WTC11 (cell line): Measurements from ENCODE around the gene CYP27B1. TPM values are rescaled to one million over a fixed set of nuclear protein-coding genes. Genes with fewer than 3 reads are reported as not detected.

Source experiments
- ATAC-seq: fragments of 200-7000 bp; cut with Tn5 transposase; 2 replicates; pipeline ENCODE4 v1.10.0; 2021; ENCODE audit warnings: mild to moderate bottlenecking, moderate library complexity
- CTCF ChIA-PET: fragments of 300-600 bp; sonication (Branson Sonifier 250); formaldehyde crosslinking; loops from one replicate; lab custom pipeline; 2021; ENCODE audit warnings: antibody characterized with exemption; lab: Charles Lee
- POLR2A ChIA-PET: fragments of 350-600 bp; sonication (Branson Sonifier 250); formaldehyde crosslinking; loops from one replicate; lab custom pipeline; 2021; ENCODE audit warnings: antibody characterized with exemption; lab: Charles Lee
- DNase-seq: peaks from one replicate; pipeline ENCODE4 v3.0.0; 2021; ENCODE audit warnings: low spot score
- H3K27ac Mint-ChIP-seq: 2 replicates; pipeline ENCODE4 v1.8.0; 2021; ENCODE audit warnings: mixed read lengths
- H3K27me3 Mint-ChIP-seq: 2 replicates; pipeline ENCODE4 v1.8.0; 2021; ENCODE audit warnings: low read depth, mild to moderate bottlenecking, moderate library complexity, mixed read lengths
- H3K36me3 Mint-ChIP-seq: 2 replicates; pipeline ENCODE4 v1.8.0; 2021; ENCODE audit warnings: mixed read lengths
- H3K4me1 Mint-ChIP-seq: 2 replicates; pipeline ENCODE4 v1.8.0; 2022; ENCODE audit warnings: mixed read lengths
- H3K4me3 Mint-ChIP-seq: 2 replicates; pipeline ENCODE4 v1.8.0; 2021; ENCODE audit warnings: mild to moderate bottlenecking, moderate library complexity, mixed read lengths
- H3K9me3 Mint-ChIP-seq: 2 replicates; pipeline ENCODE4 v1.8.0; 2021; ENCODE audit warnings: mixed read lengths
- CREM ChIP-seq: sonication (generic); formaldehyde crosslinking; IDR thresholded peaks from 2 replicates; pipeline ENCODE4 v1.8.1; 2022; ENCODE audit warnings: mild to moderate bottlenecking, missing genetic modification reagents, moderate library complexity
- ELF4 ChIP-seq: sonication (generic); formaldehyde crosslinking; IDR thresholded peaks from 2 replicates; pipeline ENCODE4 v1.8.1; 2022; ENCODE audit warnings: low read depth, mild to moderate bottlenecking, moderate library complexity, missing genetic modification reagents
- ETV6 ChIP-seq: sonication (generic); formaldehyde crosslinking; IDR thresholded peaks from 2 replicates; pipeline ENCODE4 v1.8.1; 2022; ENCODE audit warnings: mild to moderate bottlenecking, missing genetic modification reagents
- FOXJ3 ChIP-seq: sonication (generic); formaldehyde crosslinking; IDR thresholded peaks from 2 replicates; pipeline ENCODE4 v1.9.0; 2021; ENCODE audit warnings: missing genetic modification reagents, mild to moderate bottlenecking, borderline replicate concordance
- FOXP1 ChIP-seq: sonication (generic); formaldehyde crosslinking; IDR thresholded peaks from 2 replicates; pipeline ENCODE4 v1.8.0; 2022; ENCODE audit warnings: missing genetic modification reagents, mild to moderate bottlenecking, moderate library complexity, borderline replicate concordance
- GABPB1 ChIP-seq: sonication (generic); formaldehyde crosslinking; IDR thresholded peaks from 2 replicates; pipeline ENCODE4 v1.8.1; 2023; ENCODE audit warnings: mild to moderate bottlenecking, missing genetic modification reagents
- SMAD3 ChIP-seq: sonication (generic); formaldehyde crosslinking; IDR thresholded peaks from 2 replicates; pipeline ENCODE4 v1.8.0; 2022; ENCODE audit warnings: missing genetic modification reagents, mild to moderate bottlenecking, borderline replicate concordance
- ZBTB21 ChIP-seq: sonication (generic); formaldehyde crosslinking; IDR thresholded peaks from 2 replicates; pipeline ENCODE4 v1.8.1; 2023; ENCODE audit warnings: mild to moderate bottlenecking, missing genetic modification reagents, borderline replicate concordance
- ZNF416 ChIP-seq: fragments of 250-450 bp; sonication (Bioruptor Pico); IDR thresholded peaks from 2 replicates; pipeline ENCODE4 v1.9.0; 2021; ENCODE audit warnings: mild to moderate bottlenecking, inconsistent platforms
- total RNA-seq: library from RNA; stranded (reverse); gene quantifications from 3 replicates; pipeline ENCODE4 v1.2.3, GENCODE V29; 2021
- TF ChIP-seq, protein P1 (sequence below): sonication (generic); formaldehyde crosslinking; IDR thresholded peaks from 2 replicates; pipeline ENCODE4 v1.8.1; 2023; ENCODE audit warnings: mild to moderate bottlenecking, missing genetic modification reagents
- TF ChIP-seq, protein P2 (sequence below): sonication (generic); formaldehyde crosslinking; IDR thresholded peaks from 2 replicates; pipeline ENCODE4 v1.8.1; 2022; ENCODE audit warnings: mild to moderate bottlenecking, moderate library complexity, missing genetic modification reagents
- TF ChIP-seq, protein P3 (sequence below): fragments of 200-600 bp; IDR thresholded peaks from 2 replicates; pipeline ENCODE4 v1.8.0; 2022; ENCODE audit warnings: antibody characterized with exemption
- TF ChIP-seq, protein P4 (sequence below): sonication (generic); formaldehyde crosslinking; IDR thresholded peaks from 2 replicates; pipeline ENCODE4 v1.8.0; 2023; ENCODE audit warnings: missing genetic modification reagents
- TF ChIP-seq, protein P5 (sequence below): sonication (generic); formaldehyde crosslinking; IDR thresholded peaks from 2 replicates; pipeline ENCODE4 v1.8.1; 2022; ENCODE audit warnings: low read depth, missing genetic modification reagents, borderline replicate concordance
- TF ChIP-seq, protein P6 (sequence below): sonication (generic); formaldehyde crosslinking; IDR thresholded peaks from 2 replicates; pipeline ENCODE4 v1.8.0; 2022; ENCODE audit warnings: missing genetic modification reagents

CYP27B1 gene
- total RNA-seq, 1 experiment from 2014 or later: 2.1 TPM

DNA sequence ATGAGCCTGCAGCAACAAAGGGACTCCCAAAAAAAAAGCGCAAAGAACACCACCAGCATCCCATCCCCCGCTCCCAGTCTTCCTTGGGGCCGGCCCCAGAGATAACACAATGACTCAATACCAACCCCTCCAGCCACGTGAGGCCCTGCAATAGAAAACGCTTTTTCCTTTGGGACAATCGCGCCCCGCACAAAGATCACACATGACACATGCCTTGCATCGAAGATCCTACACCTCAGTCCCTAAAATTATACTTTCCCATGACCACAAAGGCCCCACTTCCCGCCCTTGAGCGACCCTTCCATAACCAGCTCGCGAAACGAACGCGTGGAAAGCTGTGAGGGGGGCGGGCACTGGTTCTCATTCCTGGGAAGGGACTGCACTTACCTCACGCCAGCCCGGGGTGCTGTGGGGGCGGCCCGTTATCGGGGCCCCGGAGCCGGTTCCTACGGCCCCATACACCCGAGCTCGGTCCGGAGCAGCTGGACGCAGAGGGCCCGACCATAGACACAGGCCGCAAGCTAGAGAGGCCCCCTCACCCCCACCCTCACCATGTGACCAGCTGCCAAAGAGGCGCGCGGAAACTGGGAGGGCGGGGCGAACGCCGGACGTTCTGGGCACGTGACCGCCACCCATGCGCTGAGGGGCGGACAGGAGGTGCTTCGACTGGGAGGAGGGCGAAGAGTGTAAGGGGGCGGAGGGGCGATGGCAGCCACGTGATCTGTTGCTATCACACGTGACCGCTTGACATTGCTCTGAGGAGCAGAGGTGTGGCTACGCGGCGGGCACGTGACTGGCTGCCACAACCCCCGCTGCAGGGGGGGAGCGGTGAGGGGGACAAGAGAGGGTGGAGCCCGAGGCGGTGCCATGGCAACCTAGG, 14.8 kb downstream of the CYP27B1 start, which contains the start of gene CDK4 (continued):
- TF ChIP-seq CREM (CRISPR knock-in tag): peak; percentile 86; the same call in 1 of the 2 replicates
- TF ChIP-seq ETV6 (CRISPR knock-in tag): peak; percentile 93; the same call in 1 of the 2 replicates
- no peak for TF ChIP-seq FOXJ3 (CRISPR knock-in tag)
- TF ChIP-seq, protein P1, sequence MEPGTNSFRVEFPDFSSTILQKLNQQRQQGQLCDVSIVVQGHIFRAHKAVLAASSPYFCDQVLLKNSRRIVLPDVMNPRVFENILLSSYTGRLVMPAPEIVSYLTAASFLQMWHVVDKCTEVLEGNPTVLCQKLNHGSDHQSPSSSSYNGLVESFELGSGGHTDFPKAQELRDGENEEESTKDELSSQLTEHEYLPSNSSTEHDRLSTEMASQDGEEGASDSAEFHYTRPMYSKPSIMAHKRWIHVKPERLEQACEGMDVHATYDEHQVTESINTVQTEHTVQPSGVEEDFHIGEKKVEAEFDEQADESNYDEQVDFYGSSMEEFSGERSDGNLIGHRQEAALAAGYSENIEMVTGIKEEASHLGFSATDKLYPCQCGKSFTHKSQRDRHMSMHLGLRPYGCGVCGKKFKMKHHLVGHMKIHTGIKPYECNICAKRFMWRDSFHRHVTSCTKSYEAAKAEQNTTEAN: peak; percentile 90
- TF ChIP-seq, protein P2, sequence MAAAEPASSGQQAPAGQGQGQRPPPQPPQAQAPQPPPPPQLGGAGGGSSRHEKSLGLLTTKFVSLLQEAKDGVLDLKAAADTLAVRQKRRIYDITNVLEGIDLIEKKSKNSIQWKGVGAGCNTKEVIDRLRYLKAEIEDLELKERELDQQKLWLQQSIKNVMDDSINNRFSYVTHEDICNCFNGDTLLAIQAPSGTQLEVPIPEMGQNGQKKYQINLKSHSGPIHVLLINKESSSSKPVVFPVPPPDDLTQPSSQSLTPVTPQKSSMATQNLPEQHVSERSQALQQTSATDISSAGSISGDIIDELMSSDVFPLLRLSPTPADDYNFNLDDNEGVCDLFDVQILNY (CRISPR knock-in tag): peak; percentile 92
- TF ChIP-seq, protein P3, sequence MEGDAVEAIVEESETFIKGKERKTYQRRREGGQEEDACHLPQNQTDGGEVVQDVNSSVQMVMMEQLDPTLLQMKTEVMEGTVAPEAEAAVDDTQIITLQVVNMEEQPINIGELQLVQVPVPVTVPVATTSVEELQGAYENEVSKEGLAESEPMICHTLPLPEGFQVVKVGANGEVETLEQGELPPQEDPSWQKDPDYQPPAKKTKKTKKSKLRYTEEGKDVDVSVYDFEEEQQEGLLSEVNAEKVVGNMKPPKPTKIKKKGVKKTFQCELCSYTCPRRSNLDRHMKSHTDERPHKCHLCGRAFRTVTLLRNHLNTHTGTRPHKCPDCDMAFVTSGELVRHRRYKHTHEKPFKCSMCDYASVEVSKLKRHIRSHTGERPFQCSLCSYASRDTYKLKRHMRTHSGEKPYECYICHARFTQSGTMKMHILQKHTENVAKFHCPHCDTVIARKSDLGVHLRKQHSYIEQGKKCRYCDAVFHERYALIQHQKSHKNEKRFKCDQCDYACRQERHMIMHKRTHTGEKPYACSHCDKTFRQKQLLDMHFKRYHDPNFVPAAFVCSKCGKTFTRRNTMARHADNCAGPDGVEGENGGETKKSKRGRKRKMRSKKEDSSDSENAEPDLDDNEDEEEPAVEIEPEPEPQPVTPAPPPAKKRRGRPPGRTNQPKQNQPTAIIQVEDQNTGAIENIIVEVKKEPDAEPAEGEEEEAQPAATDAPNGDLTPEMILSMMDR: no peak
- peak; percentile 84; the same call in 1 of the 2 replicates for TF ChIP-seq FOXP1 (CRISPR knock-in tag)
- peak; percentile 90 for TF ChIP-seq ZBTB21 (CRISPR knock-in tag)
- TF ChIP-seq SMAD3 (CRISPR knock-in tag): 0 out of 2 replicates have a peak, but pooled peaks have one; percentile 49

DNA sequence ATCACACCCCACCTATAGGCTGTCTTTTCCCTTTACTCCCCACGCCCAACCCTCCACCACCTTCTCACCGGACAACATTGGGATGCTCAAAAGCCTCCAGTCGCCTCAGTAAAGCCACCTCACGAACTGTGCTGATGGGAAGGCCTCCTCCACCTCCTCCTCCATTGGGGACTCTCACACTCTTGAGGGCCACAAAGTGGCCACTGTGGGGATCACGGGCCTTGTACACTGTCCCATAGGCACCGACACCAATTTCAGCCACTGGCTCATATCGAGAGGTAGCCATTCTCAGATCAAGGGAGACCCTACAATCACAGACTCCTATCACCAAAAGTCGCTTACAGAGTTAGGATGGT, 15.5 kb downstream of the CYP27B1 start:
- ChIA-PET POLR2A (interaction anchor here (1.1 kb wide), 2 partner anchors 10 to 21 kb away, joined by 4 to 6 read pairs; partner anchors contain the start of genes EEF1AKMT3 and METTL1), CTCF (interaction anchor here (1.1 kb wide), 1 partner anchor 25 kb away, joined by 5 read pairs; no protein-coding TSS in a partner anchor)
- Mint-ChIP-seq H3K36me3 (peaks cover 45% of the 10 kb centered on the region), H3K4me1 (peaks cover 41% of the 10 kb centered on the region), H3K4me3 (peak overlapping the region; percentile 89), H3K27ac (peak overlapping the region; percentile 86), H3K9me3 (no peaks in the 10 kb centered on the region), H3K27me3 (peaks cover 31% of the 10 kb centered on the region)
- ATAC-seq: no peak
- no peak for DNase-seq
- no peak for TF ChIP-seq ELF4 (CRISPR knock-in tag)
- TF ChIP-seq, all 79 proteins: peak for 0

DNA sequence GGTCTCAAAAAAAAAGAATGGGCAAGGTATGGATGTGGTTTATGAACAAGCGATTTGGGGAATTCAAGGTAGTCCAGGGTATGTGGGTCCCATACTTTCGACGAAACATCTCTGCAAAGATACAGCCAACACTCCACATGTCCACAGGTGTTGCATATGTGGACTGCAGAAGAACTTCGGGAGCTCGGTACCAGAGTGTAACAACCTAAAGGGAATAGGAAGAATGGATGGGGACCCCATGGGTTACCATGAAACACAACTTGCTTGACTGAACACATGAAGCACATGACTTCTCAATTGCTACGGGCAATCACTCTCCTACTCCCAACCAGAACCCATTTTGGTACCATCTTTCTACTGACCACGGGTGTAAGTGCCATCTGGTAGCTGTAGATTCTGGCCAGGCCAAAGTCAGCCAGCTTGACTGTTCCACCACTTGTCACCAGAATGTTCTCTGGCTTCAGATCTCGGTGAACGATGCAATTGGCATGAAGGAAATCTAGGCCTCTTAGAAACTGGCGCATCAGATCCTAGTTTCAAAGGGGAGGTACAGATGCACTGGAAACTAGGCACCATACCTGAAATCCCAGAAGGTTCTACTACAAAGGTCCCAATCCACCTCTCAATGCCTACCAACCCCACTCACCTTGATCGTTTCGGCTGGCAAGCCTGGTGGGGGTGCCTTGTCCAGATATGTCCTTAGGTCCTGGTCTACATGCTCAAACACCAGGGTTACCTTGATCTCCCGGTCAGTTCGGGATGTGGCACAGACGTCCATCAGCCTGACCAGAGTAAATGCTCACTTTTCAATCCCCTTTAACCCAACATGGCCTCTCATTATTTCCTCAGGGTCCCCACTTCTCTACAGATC, 16.1 kb downstream of the CYP27B1 start:
- TF ChIP-seq, protein P4, sequence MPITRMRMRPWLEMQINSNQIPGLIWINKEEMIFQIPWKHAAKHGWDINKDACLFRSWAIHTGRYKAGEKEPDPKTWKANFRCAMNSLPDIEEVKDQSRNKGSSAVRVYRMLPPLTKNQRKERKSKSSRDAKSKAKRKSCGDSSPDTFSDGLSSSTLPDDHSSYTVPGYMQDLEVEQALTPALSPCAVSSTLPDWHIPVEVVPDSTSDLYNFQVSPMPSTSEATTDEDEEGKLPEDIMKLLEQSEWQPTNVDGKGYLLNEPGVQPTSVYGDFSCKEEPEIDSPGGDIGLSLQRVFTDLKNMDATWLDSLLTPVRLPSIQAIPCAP (CRISPR knock-in tag): no peak
- TF ChIP-seq ZNF416 (CRISPR knock-in tag) (no peak), GABPB1 (CRISPR knock-in tag) (no peak)
- TF ChIP-seq, protein P5, sequence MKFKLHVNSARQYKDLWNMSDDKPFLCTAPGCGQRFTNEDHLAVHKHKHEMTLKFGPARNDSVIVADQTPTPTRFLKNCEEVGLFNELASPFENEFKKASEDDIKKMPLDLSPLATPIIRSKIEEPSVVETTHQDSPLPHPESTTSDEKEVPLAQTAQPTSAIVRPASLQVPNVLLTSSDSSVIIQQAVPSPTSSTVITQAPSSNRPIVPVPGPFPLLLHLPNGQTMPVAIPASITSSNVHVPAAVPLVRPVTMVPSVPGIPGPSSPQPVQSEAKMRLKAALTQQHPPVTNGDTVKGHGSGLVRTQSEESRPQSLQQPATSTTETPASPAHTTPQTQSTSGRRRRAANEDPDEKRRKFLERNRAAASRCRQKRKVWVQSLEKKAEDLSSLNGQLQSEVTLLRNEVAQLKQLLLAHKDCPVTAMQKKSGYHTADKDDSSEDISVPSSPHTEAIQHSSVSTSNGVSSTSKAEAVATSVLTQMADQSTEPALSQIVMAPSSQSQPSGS: no peak
- TF ChIP-seq, protein P6, sequence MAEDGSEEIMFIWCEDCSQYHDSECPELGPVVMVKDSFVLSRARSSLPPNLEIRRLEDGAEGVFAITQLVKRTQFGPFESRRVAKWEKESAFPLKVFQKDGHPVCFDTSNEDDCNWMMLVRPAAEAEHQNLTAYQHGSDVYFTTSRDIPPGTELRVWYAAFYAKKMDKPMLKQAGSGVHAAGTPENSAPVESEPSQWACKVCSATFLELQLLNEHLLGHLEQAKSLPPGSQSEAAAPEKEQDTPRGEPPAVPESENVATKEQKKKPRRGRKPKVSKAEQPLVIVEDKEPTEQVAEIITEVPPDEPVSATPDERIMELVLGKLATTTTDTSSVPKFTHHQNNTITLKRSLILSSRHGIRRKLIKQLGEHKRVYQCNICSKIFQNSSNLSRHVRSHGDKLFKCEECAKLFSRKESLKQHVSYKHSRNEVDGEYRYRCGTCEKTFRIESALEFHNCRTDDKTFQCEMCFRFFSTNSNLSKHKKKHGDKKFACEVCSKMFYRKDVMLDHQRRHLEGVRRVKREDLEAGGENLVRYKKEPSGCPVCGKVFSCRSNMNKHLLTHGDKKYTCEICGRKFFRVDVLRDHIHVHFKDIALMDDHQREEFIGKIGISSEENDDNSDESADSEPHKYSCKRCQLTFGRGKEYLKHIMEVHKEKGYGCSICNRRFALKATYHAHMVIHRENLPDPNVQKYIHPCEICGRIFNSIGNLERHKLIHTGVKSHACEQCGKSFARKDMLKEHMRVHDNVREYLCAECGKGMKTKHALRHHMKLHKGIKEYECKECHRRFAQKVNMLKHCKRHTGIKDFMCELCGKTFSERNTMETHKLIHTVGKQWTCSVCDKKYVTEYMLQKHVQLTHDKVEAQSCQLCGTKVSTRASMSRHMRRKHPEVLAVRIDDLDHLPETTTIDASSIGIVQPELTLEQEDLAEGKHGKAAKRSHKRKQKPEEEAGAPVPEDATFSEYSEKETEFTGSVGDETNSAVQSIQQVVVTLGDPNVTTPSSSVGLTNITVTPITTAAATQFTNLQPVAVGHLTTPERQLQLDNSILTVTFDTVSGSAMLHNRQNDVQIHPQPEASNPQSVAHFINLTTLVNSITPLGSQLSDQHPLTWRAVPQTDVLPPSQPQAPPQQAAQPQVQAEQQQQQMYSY (CRISPR knock-in tag): no peak

More for the DNA sequence above, 16.1 kb downstream of the CYP27B1 start:
- CTCF ChIA-PET: interaction anchor here (0.6 kb wide), 1 partner anchor 15 kb away, joined by 3 read pairs; no protein-coding TSS in a partner anchor
- peaks cover 41% of the 10 kb centered on the region for H3K4me1 Mint-ChIP-seq
- H3K36me3 Mint-ChIP-seq: peaks cover 49% of the 10 kb centered on the region
- peak overlapping the region; percentile 86; the same call in 1 of the 2 replicates for H3K27ac Mint-ChIP-seq
- no peak for DNase-seq
- peak overlapping the region; percentile 89 for H3K4me3 Mint-ChIP-seq
- H3K27me3 Mint-ChIP-seq: peaks cover 25% of the 10 kb centered on the region
- no peak for ATAC-seq
- POLR2A ChIA-PET: no interaction called here
- H3K9me3 Mint-ChIP-seq: no peaks in the 10 kb centered on the region
